Left hindlimb (tissue), 1 donor: ENCODE results near the gene GEMIN7.

Experiments used
- DNase-seq: peaks from one replicate; pipeline ENCODE4 v3.0.0-alpha.2; 2018

Gene GEMIN7

GRCh38 chr19:45063851-45064801 is 14.9 kb upstream of the GEMIN7 start:
- DNase-seq: no peak

- DNase-seq: peak; percentile 16
These were observed 12.0 kb upstream of the GEMIN7 start for GRCh38 chr19:45066921-45067661.

DNA sequence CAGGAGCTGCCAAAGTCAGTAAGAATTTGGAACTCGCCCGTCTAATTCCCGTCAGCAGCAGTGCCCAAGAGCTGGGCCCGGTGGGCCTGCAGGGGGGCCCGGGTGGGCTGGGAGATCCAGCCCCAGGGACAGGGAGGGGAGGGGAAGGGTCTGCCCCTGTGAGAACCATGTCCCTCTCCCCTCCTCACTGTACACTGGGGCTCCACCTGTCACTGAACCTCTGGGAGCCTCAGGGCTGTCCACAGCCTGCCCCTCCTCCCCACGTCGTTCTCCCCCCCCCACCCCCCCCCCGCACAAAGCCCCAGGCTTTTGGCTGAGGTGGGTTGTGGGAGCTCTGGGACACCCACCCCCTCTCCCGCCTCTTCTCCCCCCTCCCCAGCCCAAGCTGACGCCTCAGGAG is 11.0 kb upstream of the GEMIN7 start:
- no peak for DNase-seq

DNA sequence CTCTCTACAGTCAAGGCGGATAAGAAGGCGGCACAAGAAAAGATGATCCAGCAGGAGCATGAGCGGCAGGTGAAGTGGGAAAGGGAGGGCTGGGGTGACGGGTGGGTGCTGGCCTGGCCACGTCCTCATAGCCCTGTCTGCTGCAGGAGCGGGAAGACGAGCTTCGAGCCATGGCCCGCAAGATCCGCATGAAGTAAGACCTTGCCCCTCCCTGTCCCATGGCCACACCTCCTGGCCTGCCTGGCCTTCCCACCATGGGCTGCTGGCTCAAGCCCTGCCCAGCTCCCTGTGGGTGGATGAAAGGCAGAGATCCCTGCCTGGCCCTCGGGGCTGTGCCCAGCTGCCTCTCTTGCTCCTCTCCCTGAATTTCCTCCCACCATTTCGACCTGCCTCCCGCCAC is 10.0 kb upstream of the GEMIN7 start:
- peak; percentile 31 for DNase-seq

GRCh38 chr19:45070214-45070613 is 8.8 kb upstream of the GEMIN7 start:
- peak; percentile 13 for DNase-seq

- DNase-seq: no peak
These were observed 8.1 kb upstream of the GEMIN7 start for GRCh38 chr19:45070861-45071544.

GRCh38 chr19:45071545-45071938 is 7.5 kb upstream of the GEMIN7 start:
- no peak for DNase-seq

DNA sequence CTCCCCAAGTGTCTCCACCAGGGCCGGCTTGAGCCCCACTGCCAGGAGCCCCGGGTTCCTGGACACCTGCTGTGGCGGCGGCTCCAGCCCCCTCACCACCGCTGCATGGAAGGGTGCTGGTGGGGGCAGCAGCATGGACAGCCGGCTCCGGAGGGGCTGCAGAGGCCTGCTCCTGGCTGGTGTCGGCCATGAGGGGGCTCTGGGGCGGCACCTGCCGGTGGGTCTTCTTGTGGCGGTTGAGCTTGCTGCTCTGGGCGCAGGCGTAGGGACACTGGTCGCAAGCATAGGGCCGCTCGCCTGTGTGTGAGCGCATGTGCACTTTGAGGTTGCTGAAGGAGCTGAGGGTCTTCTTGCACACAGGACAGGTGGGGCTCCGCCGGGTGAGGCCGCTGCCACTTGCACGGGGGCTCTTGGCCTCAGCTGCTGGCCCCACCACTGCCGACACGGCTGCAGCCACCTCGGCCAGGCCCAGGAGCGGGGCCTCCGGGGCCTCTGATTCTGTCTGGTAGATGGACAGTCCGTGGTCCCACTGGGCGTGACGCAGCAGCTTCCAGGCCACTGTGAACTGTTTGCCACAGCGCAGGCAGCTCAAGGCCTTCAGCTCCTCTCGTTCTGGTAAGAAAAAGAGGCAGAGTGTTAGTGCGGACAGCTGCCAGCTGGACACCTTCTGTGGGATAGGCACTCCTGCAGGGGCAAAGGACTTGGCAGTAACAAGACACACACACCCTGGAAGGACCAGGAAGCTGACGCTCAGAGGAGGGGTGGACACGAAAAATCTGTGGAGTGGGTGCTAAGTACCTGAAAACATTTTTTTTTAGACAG is 6.9 kb upstream of the GEMIN7 start:
- no peak for DNase-seq

GRCh38 chr19:45074744-45075300 is 4.2 kb upstream of the GEMIN7 start:
- DNase-seq: no peak

DNA sequence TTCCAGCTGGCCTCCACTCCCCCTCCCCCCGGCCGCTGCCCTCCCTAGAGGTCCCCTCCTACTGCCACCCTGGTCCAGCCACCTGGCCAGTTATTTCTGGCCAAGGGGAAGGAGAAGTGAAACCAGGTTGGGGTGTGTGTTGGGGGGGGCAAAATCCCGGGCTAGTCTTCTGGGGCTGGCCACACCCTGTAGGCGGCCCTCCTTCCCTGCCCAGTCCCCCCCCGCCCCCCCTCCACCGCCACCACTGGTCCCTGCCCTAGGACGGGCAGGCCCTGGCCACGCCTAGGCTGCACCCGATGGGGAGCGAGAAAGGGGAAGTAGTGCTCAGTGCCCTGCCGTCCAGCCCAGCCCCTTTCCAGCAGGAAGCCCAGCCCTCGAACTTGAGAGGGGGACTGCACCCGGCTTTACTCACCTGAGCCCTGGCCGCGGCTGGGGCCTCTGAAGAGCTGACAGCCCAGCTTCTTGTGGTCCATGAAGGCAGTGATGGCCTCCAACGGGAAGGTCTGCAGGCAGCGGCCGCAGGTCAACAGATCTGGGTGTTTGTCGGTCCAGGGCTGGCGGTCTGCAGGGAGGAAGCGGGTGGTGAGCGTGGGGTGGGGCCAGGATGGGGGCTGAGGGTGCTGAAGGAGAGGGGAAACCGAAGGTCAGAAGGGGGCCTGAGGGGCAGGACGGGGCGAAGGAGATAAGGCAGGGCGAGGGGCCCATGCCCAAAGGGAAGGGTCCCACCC is 3.6 kb upstream of the GEMIN7 start:
- peak; percentile 66 for DNase-seq

DNA sequence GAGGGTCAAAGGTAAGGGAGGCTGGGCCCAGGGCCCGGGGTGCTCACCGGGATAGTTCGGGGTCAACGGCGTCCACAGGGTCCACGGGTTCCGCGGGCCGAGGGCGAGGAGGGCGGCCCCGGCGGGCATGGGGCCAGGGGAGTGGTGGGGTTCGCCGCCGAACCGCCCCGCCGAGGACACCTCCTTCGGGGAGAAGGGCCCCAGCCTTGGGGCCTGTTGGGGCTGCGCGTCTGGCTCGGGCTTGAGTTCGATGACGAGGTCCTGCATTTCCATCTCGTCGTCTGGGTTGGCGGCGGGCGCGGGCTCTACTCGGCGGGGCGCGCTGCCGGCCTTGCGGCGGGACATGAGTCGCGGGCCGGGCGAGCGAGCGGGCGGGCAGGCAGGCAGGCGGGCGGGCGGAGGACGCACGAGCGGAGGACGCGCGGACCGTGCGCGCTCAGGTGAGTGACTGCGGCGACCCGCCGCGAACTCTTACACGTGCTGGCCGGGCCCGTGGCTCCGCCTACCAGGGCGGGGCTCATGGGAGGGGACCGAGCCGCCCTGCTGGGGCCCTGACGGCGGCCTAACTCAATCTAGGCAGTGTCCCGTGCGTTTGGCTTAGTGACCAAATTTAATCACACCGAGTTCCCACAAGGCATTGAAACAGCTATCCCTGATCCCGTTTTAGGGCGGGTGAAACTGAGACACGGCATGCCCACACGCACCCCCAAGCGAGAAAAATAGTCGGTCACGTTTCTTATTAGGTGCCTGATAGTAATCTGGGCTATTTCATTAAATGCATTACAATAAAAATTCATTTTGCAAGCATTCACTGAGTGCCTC is 2.8 kb upstream of the GEMIN7 start, which contains the start of gene ZNF296:
Gene ZNF296, minus strand, starts transcription at position 450 of the 822 bp plus-strand sequence. Its CDS starts 105 bp downstream, at position 345.
- peak; percentile 68 for DNase-seq

DNA sequence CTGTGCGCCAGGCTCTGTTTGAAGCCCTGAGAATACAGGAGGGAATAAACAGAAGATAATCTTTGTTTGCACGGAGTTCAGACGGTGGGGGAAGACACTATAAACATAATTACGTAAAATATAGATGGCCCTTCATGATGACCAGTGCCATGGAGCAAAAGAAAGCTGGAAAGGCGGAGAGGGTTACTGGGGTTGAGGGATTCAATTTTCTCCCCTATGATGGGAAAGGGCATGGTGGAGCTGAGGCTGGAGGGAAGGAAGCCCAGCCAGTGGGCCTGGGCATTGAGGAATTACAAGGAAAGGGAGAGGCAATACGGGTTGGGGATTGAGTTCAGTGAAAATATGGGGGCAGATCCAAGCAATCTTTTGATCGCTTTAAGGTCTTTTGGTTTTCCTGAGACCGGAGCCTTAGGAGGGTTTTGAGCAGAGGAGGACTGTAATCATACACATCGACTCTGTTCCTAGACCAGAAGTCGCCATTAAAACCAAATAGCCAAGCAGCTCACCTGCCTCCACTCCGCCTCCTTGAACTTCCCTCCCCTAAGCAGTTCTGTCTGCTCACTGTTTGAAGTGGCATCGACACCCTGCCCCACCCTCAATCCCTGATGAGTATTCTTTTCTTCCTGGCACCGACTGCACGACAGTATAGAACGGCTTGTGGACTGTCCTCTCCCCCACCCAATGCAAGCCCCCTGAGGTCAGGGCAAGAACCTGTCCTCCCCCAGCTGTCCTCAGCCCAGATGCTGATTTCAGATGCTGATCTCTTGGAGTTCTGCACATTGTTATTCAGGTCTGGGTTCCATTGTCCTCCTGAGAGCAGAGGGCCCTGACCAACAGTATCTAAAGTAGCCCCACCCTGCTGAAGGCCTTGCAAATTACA is 2.0 kb upstream of the GEMIN7 start:
- DNase-seq: no peak

DNA sequence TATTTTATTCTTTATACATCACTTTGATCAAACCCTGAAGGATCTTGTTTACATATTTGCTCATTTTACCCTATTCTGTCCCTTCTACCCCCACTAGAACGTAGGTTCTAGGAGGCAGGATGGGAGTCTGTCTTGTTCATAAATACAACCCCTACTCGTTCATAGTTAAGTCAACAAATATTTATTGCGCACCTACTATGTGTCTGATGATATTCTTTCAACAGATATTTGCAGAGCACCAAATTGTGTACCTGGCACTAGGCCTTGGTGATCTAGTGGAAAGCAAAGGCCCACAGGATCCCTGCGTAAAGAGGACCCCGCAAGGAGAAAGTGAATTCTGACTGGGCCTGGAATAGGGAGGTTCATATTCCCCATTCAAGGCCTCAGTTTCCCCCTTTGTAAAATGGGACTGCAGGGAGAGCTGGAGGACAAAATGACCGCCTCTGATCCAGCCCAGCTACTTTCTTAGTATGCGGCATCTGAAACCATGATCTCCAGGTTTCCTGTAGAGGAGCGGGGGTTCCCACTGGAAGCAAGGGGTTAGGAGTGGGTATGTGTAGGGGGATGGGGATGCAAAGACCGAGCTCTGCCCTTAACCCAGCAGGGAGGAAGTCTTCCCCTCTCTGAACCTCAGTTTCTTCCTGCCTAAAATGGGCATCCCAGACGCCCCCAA is 534 bp upstream of the GEMIN7 start:
- DNase-seq: no peak

DNA sequence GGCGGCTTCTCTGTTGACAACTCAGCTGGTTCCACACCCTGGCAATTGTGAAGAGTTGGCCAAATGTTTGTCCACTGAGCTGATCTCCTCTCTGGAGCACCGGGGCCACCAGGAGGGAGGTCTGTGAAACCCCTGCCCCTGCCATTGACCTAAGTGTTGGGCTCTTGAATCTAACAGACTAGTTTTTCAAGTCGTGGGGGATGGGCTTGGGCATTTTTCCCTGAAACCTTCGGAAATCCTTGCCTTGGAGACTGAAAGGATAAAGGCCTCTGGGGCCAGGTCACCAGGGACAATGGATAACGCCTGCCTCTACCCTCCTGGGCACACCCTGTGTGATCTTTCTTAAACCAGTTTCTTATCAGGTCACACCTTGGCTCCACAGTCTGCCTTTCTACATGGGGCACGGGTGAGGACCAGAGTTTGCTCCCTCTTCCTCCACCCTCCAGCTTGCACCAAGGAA is 881 bp downstream of the GEMIN7 start:
- DNase-seq: no peak

GRCh38 chr19:45082170-45082569 is 3.1 kb downstream of the GEMIN7 start:
- no peak for DNase-seq

DNA sequence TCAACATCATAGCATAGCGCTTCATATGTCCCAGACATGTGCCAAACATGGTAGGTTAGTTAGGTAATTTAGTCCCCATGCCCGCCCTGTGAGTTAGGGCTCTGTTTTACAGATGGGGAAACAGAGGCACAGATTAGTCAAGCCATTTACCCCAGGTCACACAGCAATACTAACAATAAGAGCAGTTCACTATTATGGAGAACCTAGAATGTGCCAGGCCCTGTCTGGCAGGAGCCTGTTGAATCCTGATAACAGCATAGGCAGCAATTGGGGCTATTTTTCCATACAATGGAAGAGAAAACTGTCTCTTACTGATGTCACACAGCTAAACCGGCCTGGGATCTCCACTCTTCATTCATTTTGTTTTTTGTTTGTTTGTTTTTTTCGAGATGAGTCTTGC is 7.4 kb downstream of the GEMIN7 start:
- DNase-seq: no peak

GRCh38 chr19:45087531-45087930 is 8.5 kb downstream of the GEMIN7 start:
- DNase-seq: no peak

DNA sequence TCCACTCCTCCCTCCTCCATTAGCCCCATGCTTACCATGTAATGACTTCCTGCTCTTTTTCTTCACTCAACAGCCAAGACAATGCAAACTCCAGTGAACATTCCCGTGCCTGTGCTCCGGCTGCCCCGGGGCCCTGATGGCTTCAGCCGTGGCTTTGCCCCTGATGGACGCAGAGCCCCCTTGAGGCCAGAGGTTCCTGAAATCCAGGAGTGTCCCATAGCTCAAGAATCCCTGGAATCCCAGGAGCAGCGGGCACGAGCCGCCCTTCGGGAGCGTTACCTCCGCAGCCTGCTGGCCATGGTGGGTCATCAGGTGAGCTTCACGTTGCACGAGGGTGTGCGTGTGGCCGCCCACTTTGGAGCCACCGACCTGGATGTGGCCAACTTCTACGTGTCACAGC is 11.0 kb downstream of the GEMIN7 start:
- no peak for DNase-seq

GRCh38 chr19:45090606-45091005 is 11.5 kb downstream of the GEMIN7 start:
- no peak for DNase-seq
